ENCODE measurements around the gene RETREG2. TPM values are rescaled to one million over a fixed set of nuclear protein-coding genes. Genes with fewer than 3 reads are reported as not detected.

RETREG2 gene
- total RNA-seq, 1 experiment from 2014 or later, result 49.3 TPM

DNA sequence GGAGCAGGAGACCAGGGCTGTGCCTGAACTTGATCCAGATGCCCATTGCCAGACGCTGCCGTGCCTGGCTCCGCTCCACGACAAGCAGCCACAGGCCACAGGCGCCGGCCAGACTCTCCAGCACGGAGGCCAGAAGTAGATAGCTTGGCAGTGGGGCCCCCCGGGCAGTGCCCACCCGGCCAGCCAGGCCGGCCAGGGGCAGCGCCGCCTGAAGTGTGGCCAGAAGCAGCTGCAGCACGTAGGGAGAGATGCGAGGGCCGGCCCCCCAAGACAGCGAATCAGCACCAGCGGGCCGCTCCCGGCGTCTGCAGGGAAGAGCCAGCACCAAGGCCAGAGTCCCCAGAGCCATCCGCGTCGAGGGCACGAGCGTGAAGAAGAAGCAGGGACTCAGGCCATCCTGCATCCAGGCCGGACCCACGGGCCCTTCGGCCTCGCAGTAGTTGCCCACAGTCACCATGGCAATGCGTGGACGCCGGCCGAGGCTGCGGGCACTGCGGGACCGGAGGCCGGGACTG lies 40.2 kb downstream of the RETREG2 start:
- DNase-seq (ENCODE audit: unreplicated experiment), result peak; percentile 66
- CTCF ChIA-PET, result interaction anchor here (0.7 to 5.2 kb wide), 10 partner anchors 9 to 200 kb away, joined by 3 to 24 read pairs (median 4); partner anchors contain the start of gene TUBA4B
- intact Hi-C loops (cut with micrococcal nuclease), result loop anchor here (2.0 kb wide), 2 partner anchors 35 to 81 kb away; partner anchors contain the start of genes TUBA4A and TUBA4B
- peak overlapping the region; percentile 83 for H3K27ac Mint-ChIP-seq (ENCODE audit: low read depth, unreplicated experiment)
- BruUV-seq (replicated peaks), result no TSS peak
- no peaks in the 10 kb centered on the region for H3K9me3 Mint-ChIP-seq (ENCODE audit: unreplicated experiment)
- TF ChIP-seq, protein P1, sequence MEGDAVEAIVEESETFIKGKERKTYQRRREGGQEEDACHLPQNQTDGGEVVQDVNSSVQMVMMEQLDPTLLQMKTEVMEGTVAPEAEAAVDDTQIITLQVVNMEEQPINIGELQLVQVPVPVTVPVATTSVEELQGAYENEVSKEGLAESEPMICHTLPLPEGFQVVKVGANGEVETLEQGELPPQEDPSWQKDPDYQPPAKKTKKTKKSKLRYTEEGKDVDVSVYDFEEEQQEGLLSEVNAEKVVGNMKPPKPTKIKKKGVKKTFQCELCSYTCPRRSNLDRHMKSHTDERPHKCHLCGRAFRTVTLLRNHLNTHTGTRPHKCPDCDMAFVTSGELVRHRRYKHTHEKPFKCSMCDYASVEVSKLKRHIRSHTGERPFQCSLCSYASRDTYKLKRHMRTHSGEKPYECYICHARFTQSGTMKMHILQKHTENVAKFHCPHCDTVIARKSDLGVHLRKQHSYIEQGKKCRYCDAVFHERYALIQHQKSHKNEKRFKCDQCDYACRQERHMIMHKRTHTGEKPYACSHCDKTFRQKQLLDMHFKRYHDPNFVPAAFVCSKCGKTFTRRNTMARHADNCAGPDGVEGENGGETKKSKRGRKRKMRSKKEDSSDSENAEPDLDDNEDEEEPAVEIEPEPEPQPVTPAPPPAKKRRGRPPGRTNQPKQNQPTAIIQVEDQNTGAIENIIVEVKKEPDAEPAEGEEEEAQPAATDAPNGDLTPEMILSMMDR (IDR thresholded peaks at IDR 0.05; ENCODE audit: unreplicated experiment), result no peak
- no peaks in the 10 kb centered on the region for H3K27me3 Mint-ChIP-seq (ENCODE audit: insufficient read depth, unreplicated experiment)
- POLR2A ChIA-PET, result interaction anchor here (1.0 to 6.3 kb wide), 18 partner anchors 10 to 169 kb away, joined by 3 to 127 read pairs (median 6); partner anchors contain the start of genes ANKZF1, ATG9A, CNPPD1 and DNAJB2
- no peaks in the 10 kb centered on the region for H3K4me1 Mint-ChIP-seq (ENCODE audit: insufficient read depth, unreplicated experiment)
- H3K4me3 Mint-ChIP-seq (ENCODE audit: unreplicated experiment), result peak overlapping the region; percentile 82
- peaks cover 41% of the 10 kb centered on the region for H3K36me3 Mint-ChIP-seq (ENCODE audit: insufficient read depth, unreplicated experiment)

DNA sequence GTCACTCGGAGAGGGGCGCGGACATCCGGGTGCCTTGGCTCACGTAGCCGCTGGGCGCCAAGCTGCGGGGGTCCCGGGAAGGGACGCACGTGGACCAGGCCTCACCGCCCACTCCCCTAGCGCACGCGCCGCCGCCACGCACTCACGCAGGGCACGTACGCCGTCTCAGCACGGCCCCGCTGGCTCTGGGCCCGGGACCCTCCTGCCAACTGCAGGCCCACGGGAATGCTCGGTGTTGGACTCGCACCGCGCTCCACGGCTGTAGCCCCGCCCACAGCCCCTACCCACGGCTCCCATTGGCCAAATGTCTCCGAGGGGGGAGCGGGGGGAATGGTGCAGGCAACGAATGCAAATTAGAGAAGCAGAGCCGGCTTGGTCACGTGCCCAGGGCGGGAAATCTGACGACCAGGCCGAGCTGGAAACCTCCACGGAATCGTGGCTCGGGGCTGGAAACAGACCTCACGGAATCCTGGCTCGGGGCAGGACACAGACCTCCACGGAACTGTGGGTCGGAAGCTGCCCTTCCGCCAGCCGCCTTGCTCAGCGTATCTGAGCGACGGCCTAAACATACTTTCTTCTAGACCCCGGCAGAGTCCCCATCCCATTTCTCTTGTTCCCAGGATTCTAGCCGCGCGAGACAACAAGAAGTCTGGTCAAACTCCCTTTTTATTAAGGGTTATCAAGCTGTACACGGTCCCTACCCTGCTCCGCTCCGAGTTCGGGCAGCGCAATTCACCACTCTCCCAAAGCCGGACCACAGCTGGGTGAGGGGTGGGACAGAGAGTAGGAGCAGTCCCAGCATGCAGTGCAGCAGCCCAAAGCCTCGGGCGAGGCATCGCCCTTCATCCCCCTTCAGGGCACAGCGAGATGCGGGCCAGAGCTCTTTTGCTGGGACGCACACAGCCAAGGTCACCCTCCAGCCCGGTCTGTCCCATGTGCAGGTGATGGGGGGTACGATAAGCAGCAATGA lies 40.9 kb downstream of the RETREG2 start, which contains the start of gene ABCB6:
ABCB6 (minus strand) TSS at position 227 of the 970 bp plus-strand sequence. CDS start 285 bp downstream, outside the sequence.
- ChIA-PET CTCF (interaction anchor here (0.7 to 5.2 kb wide), 9 partner anchors 8 to 80 kb away, joined by 3 to 24 read pairs (median 3); partner anchors contain the start of gene TUBA4B), POLR2A (interaction anchor here (0.8 to 6.3 kb wide), 14 partner anchors 9 to 68 kb away, joined by 3 to 127 read pairs (median 6); partner anchors contain the start of genes ANKZF1, ATG9A, CNPPD1 and DNAJB2)
- intact Hi-C loops (cut with micrococcal nuclease), result loop anchor here (2.0 kb wide), 2 partner anchors 34 to 80 kb away; partner anchors contain the start of genes TUBA4A and TUBA4B
- Mint-ChIP-seq H3K9me3 (ENCODE audit: unreplicated experiment) (no peaks in the 10 kb centered on the region), H3K27me3 (ENCODE audit: insufficient read depth, unreplicated experiment) (no peaks in the 10 kb centered on the region), H3K4me1 (ENCODE audit: insufficient read depth, unreplicated experiment) (no peaks in the 10 kb centered on the region), H3K36me3 (ENCODE audit: insufficient read depth, unreplicated experiment) (peaks cover 40% of the 10 kb centered on the region), H3K4me3 (ENCODE audit: unreplicated experiment) (peak within 1 kb of the TSS; percentile 82), H3K27ac (ENCODE audit: low read depth, unreplicated experiment) (peak within 1 kb of the TSS; percentile 83)
- no TSS peak for BruUV-seq (replicated peaks)
- peak; percentile 91 for DNase-seq (ENCODE audit: unreplicated experiment)
- TF ChIP-seq, protein P1 (IDR thresholded peaks at IDR 0.05; ENCODE audit: unreplicated experiment), result no peak

DNA sequence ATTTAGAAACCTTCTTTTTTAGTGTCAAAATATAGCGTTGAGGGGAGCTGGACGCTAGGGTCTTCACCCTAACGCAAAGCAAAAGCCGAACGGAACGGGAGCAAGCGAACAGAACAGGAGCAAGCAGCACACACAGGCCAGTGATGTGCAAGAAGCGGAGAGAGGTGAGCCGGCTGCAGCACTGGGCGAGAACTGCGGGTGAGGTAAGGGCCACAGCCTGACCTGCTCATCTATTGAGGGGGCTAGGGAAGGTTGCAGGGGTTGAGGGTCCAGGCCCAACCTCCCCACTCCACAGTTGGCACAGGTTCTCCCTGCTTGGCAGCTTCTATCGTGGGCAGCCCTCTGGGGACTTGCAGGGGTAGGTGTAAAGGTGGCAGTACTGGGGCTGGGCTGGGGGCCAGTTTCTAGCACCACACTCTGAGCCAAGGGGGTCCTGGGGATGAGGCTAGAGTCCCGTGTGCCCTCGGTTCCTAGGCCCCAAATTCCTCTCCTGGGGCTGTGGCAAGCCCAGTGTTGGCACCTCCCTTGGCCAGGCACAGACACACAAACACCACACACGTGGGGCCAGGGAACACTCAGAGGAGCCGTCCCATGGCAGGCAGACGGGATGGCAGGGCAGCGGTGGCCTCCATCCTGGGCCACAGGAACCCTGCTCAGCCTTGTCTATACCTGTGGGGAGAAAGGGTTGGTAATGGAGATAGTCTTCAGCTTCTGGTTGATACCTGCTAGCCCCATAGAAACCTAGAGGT lies 41.9 kb downstream of the RETREG2 start:
- ChIA-PET POLR2A (interaction anchor here (1.2 to 6.3 kb wide), 6 partner anchors 9 to 59 kb away, joined by 3 to 127 read pairs (median 54); partner anchors contain the start of genes ANKZF1, ATG9A, CNPPD1 and DNAJB2), CTCF (interaction anchor here (0.7 to 5.2 kb wide), 8 partner anchors 23 to 78 kb away, joined by 3 to 24 read pairs (median 3); partner anchors contain the start of genes GLB1L and STK16)
- no peak for DNase-seq (ENCODE audit: unreplicated experiment)
- Mint-ChIP-seq H3K36me3 (ENCODE audit: insufficient read depth, unreplicated experiment) (peaks cover 38% of the 10 kb centered on the region), H3K4me3 (ENCODE audit: unreplicated experiment) (no peak overlapping the region), H3K27ac (ENCODE audit: low read depth, unreplicated experiment) (no peak overlapping the region), H3K27me3 (ENCODE audit: insufficient read depth, unreplicated experiment) (no peaks in the 10 kb centered on the region), H3K9me3 (ENCODE audit: unreplicated experiment) (no peaks in the 10 kb centered on the region), H3K4me1 (ENCODE audit: insufficient read depth, unreplicated experiment) (no peaks in the 10 kb centered on the region)
- no TSS peak for BruUV-seq (replicated peaks)
- intact Hi-C loops (cut with micrococcal nuclease), result loop anchor here (2.0 kb wide), 2 partner anchors 33 to 79 kb away; partner anchors contain the start of genes TUBA4A and TUBA4B
- TF ChIP-seq, protein P1 (IDR thresholded peaks at IDR 0.05; ENCODE audit: unreplicated experiment), result no peak
